ENCODE results near the gene CYP27B1.

GRCh38 chr12:57757771-57758170, 9.1 kb downstream of the CYP27B1 start:
- TF ChIP-seq ELF1 (IDR thresholded peaks at IDR 0.05; ENCODE audit: borderline replicate concordance, low read depth) (no peak), CTCF (IDR thresholded peaks at IDR 0.05 in 2 of 3, conservative IDR thresholded peaks at IDR 0.05 in 1 of 3; ENCODE audit: borderline replicate concordance in 1 of 3, insufficient read depth in 1 of 3, low read depth in 2 of 3, low read length in 2 of 3) (no peak), REST (IDR thresholded peaks at IDR 0.05; ENCODE audit: low read depth) (no peak), MAX (IDR thresholded peaks at IDR 0.05) (no peak)

All from HCT116 (cell line).